IgD-negative memory B cell (primary cell): Measurements from ENCODE around the gene HMGCS2. TPM values are rescaled to one million over a fixed set of nuclear protein-coding genes. Genes with fewer than 3 reads are reported as not detected.

Experiments
- H3K27ac Mint-ChIP-seq, 3 donors: one replicate each; pipeline ENCODE4 v1.8.0; 2020 to 2022; ENCODE audit warnings: mild to moderate bottlenecking in 3 of 3, mixed read lengths in 3 of 3, moderate library complexity in 1 of 3
- H3K27me3 Mint-ChIP-seq: one replicate; pipeline ENCODE4 v1.8.0; 2021; ENCODE audit warnings: mixed read lengths
- H3K36me3 Mint-ChIP-seq: one replicate; pipeline ENCODE4 v1.8.0; 2020; ENCODE audit warnings: mild to moderate bottlenecking, mixed read lengths
- H3K4me1 Mint-ChIP-seq, 3 donors: one replicate each; pipeline ENCODE4 v1.8.0; 2020 to 2022; ENCODE audit warnings: mixed read lengths in 3 of 3, mild to moderate bottlenecking in 1 of 3
- H3K4me3 Mint-ChIP-seq, 4 donors: one replicate each; pipeline ENCODE4 v1.8.0; 2020 to 2022; ENCODE audit warnings: mild to moderate bottlenecking in 4 of 4, mixed read lengths in 4 of 4, moderate library complexity in 3 of 4
- H3K9me3 Mint-ChIP-seq, 3 donors: one replicate each; pipeline ENCODE4 v1.8.0; 2020 to 2021; ENCODE audit warnings: mixed read lengths in 3 of 3, mild to moderate bottlenecking in 1 of 3
- polyA plus RNA-seq: library from polyadenylated mRNA; unstranded; fragments of 300-500 nt; fragmentation: Illumina TruSeq; gene quantifications from one replicate; pipeline ENCODE4 v1.2.3, GENCODE V29; 2021

HMGCS2 gene
- polyA plus RNA-seq, 1 donor from 2014 or later = not detected

DNA sequence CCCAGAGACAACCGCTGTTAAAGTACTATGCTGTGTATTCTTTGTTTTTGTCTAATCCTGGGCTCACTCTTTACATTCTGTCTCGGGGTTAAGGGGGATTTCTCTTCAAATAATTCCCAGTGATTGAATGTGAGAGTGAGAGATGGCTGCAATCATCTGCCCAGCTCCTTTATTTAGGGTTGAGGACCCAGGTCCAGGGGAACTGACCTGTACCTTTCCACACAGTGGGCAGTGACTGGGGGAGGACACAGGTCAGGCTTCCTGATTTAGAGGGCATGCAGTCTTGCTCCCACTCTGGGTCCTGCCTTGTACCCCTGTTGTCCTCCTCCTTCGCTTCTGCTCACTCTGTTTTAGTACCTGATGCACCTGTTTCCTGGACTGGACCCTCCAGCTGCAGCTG lies 35.0 kb downstream of the HMGCS2 start:
- no peaks in the 10 kb centered on the region for H3K27me3 Mint-ChIP-seq
- no peak overlapping the region for H3K4me3 Mint-ChIP-seq
- H3K4me1 Mint-ChIP-seq = no peaks in the 10 kb centered on the region
- no peak overlapping the region for H3K27ac Mint-ChIP-seq
- H3K9me3 Mint-ChIP-seq = no peaks in the 10 kb centered on the region
- peaks cover 5% of the 10 kb centered on the region for H3K36me3 Mint-ChIP-seq

GRCh38 chr1:119732465-119733168 lies 36.1 kb downstream of the HMGCS2 start:
- Mint-ChIP-seq H3K4me3 (no peak overlapping the region), H3K36me3 (peaks cover 12% of the 10 kb centered on the region), H3K27me3 (no peaks in the 10 kb centered on the region), H3K9me3 (no peaks in the 10 kb centered on the region), H3K27ac (no peak overlapping the region), H3K4me1 (peaks cover 0 to 2% (median 1%) of the 10 kb centered on the region in 3 donors)

DNA sequence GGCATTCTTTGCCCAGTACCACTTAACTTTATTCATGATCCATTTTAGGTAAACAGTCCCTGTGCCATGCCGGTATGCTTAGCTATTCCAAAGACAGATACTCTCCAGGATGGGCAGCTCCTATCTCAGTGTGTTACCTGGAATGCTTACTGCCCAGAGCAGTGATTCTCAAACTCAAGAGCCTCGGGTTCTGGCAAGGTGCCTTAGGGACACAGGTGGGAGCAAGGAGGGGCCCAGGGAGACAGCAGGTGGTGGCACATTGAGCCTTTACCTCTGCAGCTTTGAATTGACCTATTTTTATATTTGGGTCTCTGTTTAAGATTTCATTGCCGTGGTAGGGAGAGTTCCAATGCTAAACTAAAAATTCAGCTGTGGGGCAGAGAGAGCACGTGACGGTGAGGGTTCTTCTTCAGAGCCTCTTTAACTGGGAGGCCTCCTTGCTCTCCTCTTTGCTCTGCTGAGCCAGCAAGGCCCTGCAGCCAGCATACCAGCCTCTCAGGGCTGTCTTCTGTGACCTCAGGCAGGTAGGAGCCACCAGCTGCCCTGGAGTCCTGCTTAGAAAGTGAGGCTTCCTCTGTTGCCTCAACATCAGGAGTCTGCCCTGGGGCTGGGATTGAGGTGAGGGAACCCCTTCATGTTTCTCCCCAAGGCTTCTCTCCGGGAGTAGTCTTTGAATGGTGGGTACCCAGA lies 36.8 kb downstream of the HMGCS2 start:
- Mint-ChIP-seq H3K4me3 (no peak overlapping the region), H3K27me3 (no peaks in the 10 kb centered on the region), H3K4me1 (peaks cover 0 to 2% (median 1%) of the 10 kb centered on the region in 3 donors), H3K9me3 (no peaks in the 10 kb centered on the region), H3K36me3 (peaks cover 13% of the 10 kb centered on the region), H3K27ac (no peak overlapping the region)

- Mint-ChIP-seq H3K4me3 (no peak overlapping the region), H3K9me3 (no peaks in the 10 kb centered on the region), H3K36me3 (peaks cover 12% of the 10 kb centered on the region), H3K27me3 (no peaks in the 10 kb centered on the region), H3K4me1 (peaks cover 0 to 2% (median 1%) of the 10 kb centered on the region in 3 donors), H3K27ac (no peak overlapping the region)
Observed at GRCh38 chr1:119731060-119731459, 37.6 kb downstream of the HMGCS2 start.

DNA sequence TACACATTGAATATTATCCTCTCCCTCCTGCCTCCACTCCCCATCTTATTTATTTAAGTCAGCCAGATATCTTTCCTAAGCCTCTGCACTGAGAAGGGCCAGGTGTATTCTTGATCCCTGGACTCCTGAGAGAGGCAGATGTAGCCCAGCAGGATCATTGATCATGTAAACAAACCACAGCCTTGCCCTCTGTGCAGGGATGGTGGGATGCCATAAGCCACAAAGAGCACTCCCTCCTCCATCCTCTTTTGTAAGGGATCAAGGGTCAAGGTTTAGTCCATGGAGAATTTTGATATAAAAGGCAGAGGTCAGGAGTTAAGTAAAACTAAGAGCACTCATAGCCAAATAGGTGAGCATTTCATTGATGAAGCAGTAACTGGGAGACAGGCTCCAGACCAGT lies 39.7 kb downstream of the HMGCS2 start:
- Mint-ChIP-seq H3K4me1 (peaks cover 0 to 2% (median 1%) of the 10 kb centered on the region in 3 donors), H3K27ac (no peak overlapping the region), H3K36me3 (peaks cover 12% of the 10 kb centered on the region), H3K27me3 (no peaks in the 10 kb centered on the region), H3K9me3 (no peaks in the 10 kb centered on the region), H3K4me3 (no peak overlapping the region)

DNA sequence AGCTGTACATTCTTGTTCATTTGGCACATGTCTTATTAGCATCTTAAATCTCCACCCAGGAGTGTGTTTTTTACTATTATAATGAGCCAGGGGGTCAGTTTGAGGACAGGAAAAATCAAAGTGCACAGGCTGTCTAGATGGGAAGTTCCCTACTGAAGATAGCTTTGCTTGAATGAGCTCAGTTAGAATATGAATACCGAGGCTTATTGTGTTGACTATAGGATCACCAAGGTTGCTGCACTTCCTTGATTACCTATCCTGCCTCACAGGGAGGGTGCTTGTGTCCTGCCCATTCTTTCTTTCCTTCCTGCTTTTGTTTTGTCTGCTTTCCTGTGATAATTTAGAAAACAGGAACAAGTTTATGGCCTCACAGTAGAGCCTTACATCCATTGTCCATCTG lies 40.7 kb downstream of the HMGCS2 start:
- no peaks in the 10 kb centered on the region for H3K9me3 Mint-ChIP-seq

DNA sequence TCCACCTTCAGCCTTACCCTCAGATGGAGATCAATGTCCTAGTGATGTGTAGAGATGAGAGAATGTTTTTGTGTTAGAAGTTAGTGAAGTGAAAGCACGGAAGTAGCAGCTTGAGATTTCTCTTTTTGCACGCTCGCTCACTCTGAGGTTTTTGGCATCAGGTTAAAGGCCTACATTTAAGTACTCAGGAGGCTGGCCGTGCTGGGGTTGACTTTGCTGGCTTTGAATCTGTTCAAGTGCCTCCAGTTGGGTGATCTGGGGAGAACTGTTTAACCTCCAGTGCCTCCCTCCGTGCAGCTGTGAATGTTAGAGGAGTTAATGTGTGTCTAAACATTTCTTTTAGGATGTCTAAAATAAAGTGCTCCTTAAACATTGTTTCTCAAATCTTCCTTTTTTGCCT lies 43.1 kb downstream of the HMGCS2 start:
- H3K4me1 Mint-ChIP-seq = peaks cover 0 to 2% (median 1%) of the 10 kb centered on the region in 3 donors
- H3K27ac Mint-ChIP-seq = no peak overlapping the region
- H3K27me3 Mint-ChIP-seq = no peaks in the 10 kb centered on the region

More for the DNA sequence above, 40.7 kb downstream of the HMGCS2 start:
- Mint-ChIP-seq H3K27me3 (no peaks in the 10 kb centered on the region), H3K36me3 (peaks cover 12% of the 10 kb centered on the region), H3K4me3 (no peak overlapping the region), H3K27ac (peak overlapping the region in 1 of 3 donors; percentile 8), H3K4me1 (peaks cover 0 to 2% (median 1%) of the 10 kb centered on the region in 3 donors)

DNA sequence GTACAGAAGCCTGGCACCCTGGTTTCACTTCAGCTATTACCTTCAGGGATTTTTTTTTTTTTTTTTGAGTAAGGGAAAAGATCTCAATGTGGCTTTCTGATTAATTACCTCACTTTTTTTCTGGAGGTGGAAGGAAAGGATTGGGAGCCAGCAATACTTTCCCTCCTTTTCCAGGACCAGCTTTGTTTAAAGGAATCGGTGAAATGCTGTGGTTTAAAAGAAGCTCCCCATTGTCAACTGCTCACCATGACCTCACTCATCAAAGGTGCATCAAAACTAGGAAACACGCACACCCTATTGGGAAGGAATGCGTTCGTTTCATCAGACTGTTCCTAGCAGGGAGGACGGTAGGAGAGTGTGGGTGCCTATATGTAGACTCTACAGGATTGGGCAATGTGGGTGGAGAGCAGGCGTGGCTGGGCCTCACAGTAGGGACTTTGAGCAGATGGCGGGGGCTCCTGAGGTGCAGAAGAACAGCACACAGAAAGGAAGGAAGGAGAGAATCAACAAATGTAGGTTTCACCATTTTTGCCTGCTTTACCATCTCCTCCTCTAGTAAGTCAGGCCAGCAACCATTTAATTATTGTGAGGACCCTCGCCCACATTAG lies 44.0 kb downstream of the HMGCS2 start:
- Mint-ChIP-seq H3K4me3 (no peak overlapping the region), H3K27me3 (no peaks in the 10 kb centered on the region), H3K36me3 (peaks cover 13% of the 10 kb centered on the region), H3K27ac (no peak overlapping the region), H3K4me1 (peaks cover 0 to 2% (median 1%) of the 10 kb centered on the region in 3 donors), H3K9me3 (no peaks in the 10 kb centered on the region)

More for the DNA sequence above, 43.1 kb downstream of the HMGCS2 start:
- peaks cover 13% of the 10 kb centered on the region for H3K36me3 Mint-ChIP-seq
- H3K9me3 Mint-ChIP-seq = no peaks in the 10 kb centered on the region
- H3K4me3 Mint-ChIP-seq = no peak overlapping the region

DNA sequence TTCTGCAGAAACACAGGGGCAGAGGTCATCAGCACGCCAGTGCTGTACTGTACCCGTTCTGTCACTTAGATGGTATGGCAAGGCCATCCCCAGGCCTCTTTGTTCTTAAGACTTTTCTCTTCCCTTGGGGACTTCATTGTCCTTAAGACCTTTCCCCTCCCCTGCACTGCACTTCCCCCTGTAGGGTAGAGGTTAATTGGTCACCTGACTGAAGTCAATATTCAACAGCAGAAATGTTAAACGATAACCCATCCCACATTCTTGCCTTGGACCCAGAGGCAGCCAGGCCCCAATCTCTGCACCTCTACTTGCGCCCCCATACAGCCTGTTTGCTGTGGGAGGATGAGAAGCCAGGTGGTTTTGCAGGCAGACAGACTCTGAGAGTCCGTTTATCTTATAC lies 46.8 kb downstream of the HMGCS2 start:
- Mint-ChIP-seq H3K4me1 (no peaks in the 10 kb centered on the region), H3K4me3 (no peak overlapping the region), H3K9me3 (no peaks in the 10 kb centered on the region), H3K27ac (no peak overlapping the region), H3K27me3 (no peaks in the 10 kb centered on the region), H3K36me3 (peaks cover 5% of the 10 kb centered on the region)

GRCh38 chr1:119720866-119721440 lies 47.8 kb downstream of the HMGCS2 start:
- H3K9me3 Mint-ChIP-seq = no peaks in the 10 kb centered on the region
- H3K36me3 Mint-ChIP-seq = peaks cover 5% of the 10 kb centered on the region
- no peaks in the 10 kb centered on the region for H3K4me1 Mint-ChIP-seq
- H3K27ac Mint-ChIP-seq = no peak overlapping the region
- H3K27me3 Mint-ChIP-seq = no peaks in the 10 kb centered on the region
- no peak overlapping the region for H3K4me3 Mint-ChIP-seq

DNA sequence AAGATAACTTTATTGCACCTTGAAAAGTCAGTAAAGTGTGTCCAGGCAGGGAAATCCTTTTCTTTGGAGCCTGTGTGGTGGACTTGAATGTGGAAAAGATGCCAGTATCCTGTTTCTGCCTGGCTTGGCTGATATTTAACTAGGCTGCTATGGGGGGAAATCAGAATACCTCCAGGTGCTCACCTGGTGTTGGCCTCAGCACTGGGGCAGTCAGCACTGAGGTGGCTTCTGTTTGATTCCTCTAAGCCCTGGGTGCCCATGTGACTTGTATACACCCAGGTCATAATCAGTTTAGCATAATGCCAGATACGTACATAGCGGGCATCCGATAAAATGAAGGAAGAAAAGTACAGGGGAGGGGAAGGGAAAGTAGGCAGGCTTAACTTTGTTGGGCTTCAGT lies 49.7 kb downstream of the HMGCS2 start:
- peaks cover 1% of the 10 kb centered on the region for H3K27me3 Mint-ChIP-seq
- H3K4me3 Mint-ChIP-seq = no peak overlapping the region
- peaks cover 0 to under 1% (median 0%) of the 10 kb centered on the region in 3 donors for H3K4me1 Mint-ChIP-seq
- no peaks in the 10 kb centered on the region for H3K9me3 Mint-ChIP-seq
- H3K27ac Mint-ChIP-seq = no peak overlapping the region
- H3K36me3 Mint-ChIP-seq = peaks cover 1% of the 10 kb centered on the region

GRCh38 chr1:119718409-119718808 lies 50.3 kb downstream of the HMGCS2 start:
- Mint-ChIP-seq H3K9me3 (no peaks in the 10 kb centered on the region), H3K27ac (no peak overlapping the region), H3K27me3 (peaks cover 1% of the 10 kb centered on the region), H3K36me3 (peaks cover 1% of the 10 kb centered on the region), H3K4me3 (no peak overlapping the region), H3K4me1 (peaks cover 0 to 2% (median 0%) of the 10 kb centered on the region in 3 donors)

GRCh38 chr1:119715542-119715941 lies 53.2 kb downstream of the HMGCS2 start:
- Mint-ChIP-seq H3K4me3 (no peak overlapping the region), H3K27ac (no peak overlapping the region), H3K4me1 (peaks cover 7% of the 10 kb centered on the region in 3 donors), H3K36me3 (no peaks in the 10 kb centered on the region), H3K27me3 (peaks cover 18% of the 10 kb centered on the region), H3K9me3 (no peaks in the 10 kb centered on the region)

DNA sequence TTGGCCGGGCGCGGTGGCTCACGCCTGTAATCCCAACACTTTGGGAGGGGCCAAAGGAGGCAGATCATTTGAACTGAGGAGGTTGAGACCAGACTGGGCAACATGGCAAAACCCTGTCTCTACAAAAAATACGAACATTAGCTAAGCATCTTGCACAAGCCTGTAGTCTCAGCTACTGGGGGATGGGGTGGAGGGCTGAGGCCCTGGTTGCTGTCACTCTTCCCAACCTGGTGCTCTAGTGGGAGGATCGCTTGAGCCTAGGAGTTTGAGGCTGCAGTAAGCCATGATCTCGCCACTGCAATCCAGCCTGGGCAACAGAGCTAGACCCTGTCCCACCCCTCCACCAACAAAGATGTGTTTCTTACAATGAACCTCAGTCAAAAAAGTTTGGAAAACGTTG lies 54.1 kb downstream of the HMGCS2 start:
- Mint-ChIP-seq H3K4me3 (peak overlapping the region in 1 of 4 donors; percentile 77), H3K9me3 (no peaks in the 10 kb centered on the region), H3K36me3 (no peaks in the 10 kb centered on the region), H3K27ac (no peak overlapping the region), H3K4me1 (peaks cover 7% of the 10 kb centered on the region in 3 donors), H3K27me3 (peaks cover 19% of the 10 kb centered on the region)
